GM21825 (cell line): ENCODE results near the gene ADI1.
A peak's percentile ranks its signal among the peaks of the same experiment; 100 is the strongest.
"Not testable (repeated sequence)": the region's sequence is repeated elsewhere in the genome, so short reads cannot be mapped to it uniquely, and the experiment has no call there.

Experiments used
- ATAC-seq: cut with Tn5 transposase; IDR thresholded peaks from one replicate; pipeline ENCODE4 v1.9.1; 2021; ENCODE audit warnings: mild to moderate bottlenecking, moderate library complexity; ENCODE audit not compliant: unreplicated experiment

The ADI1 gene

DNA sequence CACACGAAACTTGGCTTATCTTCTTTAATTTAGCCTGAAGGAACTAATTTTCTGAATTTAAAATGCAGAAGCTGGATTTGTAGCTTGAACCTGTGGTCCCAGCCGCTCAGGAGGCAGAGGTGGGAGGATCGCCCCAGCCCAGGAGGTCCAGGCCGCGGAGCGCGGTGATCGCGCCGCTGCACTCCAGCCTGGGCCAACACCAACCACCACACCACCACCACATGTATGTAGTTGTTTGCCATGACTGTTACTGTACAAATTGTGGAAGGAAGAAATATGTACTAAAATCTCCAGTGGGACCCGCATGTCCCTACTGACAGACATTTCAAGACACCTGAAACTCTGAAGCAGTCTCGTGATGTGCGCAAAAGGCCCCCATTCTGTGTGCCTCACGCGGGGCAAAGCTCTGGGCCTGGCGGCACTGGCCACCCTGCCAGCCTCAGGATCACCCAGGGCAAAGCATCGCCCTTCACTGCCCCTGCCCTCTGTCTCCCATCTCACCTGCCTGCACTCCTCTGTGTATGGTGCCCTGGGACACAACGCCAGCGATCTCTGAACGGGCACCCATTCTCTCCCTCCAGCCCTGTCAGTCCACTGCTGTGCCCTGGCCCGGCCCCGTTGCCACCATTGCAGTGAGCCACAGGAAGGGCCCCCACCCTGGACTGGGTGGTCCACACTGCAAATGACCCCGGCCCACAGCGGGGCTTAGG is 10.1 kb upstream of the ADI1 start:
- ATAC-seq, result no peak

DNA sequence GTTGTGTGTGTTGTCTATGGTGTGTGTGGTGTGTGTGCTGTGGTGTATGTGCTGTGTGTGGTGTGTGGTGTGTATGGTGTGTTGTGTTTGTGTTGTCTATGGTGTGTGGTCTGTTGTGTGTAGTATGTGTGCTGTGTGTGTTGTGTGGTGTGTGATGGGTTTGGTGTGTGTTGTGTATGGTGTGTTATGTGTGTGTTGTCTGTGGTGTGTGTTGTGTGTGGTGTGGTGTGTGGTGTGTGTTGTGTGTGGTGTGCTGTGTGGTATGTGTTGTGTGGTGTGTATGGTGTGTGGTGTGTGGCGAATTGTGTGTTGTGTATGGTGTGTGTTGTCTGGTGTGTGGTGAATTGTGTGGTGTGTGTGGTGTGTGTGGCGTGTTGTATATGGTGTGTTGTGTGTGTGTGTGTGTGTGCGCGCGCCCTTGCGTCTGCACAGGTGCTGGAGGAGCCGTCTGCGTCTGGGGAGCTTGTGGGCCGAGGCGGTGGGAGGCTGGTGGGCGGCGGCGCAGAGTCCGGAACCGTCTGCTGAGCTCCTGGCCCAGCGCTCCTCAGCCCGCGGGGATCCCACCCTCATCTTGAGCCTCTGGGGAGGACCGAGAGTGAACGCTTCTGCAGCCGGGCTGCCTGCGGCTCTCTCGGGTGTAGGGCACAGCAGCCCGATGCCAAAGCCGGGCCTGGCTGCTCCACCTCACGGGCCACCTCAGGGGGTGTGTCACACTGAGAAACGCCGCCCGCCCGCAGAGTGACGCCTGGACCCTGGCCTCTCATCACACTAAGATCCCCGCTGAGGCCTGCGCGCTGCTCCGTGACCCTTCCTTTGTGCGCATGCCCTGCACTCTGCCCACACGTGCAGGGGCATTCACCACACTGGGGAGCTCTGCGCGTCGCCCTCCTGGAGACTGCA is 8.8 kb upstream of the ADI1 start:
- no peak for ATAC-seq

GRCh38 chr2:3526871-3527270 is 7.5 kb upstream of the ADI1 start:
- ATAC-seq, result no peak

- ATAC-seq, result no peak
These were observed 4.3 kb upstream of the ADI1 start for GRCh38 chr2:3523551-3524041.

- ATAC-seq, result no peak
These were observed 3.7 kb upstream of the ADI1 start for GRCh38 chr2:3522961-3523421.

DNA sequence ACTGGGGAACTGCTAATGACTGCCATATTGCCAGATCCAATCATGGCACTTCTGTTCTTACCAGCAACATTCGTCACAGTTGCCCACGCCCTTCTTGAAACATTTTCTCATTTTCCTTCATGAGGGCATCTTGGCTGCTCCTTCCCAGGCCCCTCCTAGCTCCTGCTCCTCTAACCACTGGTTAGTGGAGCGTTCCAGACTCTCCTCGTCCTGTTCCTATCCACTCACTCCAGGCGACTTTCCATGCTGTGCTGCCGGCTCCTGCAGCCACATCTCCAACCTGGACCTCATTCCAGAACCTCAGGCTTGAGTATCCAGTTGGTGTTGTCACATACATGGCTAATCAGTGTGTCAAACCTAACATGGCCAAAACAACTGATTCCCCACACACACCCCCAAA is 1.3 kb upstream of the ADI1 start:
- ATAC-seq, result no peak

GRCh38 chr2:3518496-3519254 is 656 bp downstream of the ADI1 start:
- ATAC-seq, result peak; percentile 88

- ATAC-seq, result no peak
These were observed 1.3 kb downstream of the ADI1 start for GRCh38 chr2:3517948-3518495.

DNA sequence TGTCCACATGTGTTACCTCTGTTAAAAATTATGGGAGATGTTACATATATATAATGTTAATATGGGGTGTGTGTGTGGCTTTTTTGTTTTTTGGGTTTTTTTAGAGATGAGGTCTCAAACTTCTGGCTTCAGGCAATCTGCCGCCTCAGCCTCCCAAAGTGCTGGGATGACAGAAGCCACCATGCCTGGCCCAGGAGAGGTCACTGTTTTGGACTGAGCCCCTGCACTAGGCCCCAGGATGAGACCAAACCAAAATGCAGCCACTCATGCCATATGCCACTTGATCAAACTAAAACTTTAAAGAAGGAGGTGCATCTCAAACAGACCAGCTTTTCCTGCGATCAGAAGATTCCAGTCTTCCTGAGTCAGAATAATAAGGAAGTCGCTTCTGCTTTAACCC is 2.5 kb downstream of the ADI1 start:
- ATAC-seq, result no peak

DNA sequence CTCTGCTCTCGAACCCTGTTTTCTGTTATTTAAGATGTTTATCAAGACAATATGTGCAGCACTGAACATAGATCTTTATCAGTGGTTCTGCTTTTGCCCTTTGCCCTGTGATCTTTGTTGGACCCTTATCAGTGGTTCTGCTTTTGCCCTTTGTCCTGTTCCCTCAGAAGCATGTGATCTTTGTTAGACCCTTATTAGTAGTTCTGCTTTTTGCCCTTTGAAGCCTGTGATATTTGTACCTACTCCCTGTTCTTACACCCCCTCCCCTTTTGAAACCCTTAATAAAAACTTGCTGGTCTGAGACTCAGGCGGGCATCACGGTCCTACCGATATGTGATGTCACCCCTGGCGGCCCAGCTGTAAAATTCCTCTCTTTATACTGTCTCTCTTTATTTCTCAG is 3.9 kb downstream of the ADI1 start:
- not testable (repeated sequence) for ATAC-seq

- ATAC-seq, result no peak
These were observed 6.1 kb downstream of the ADI1 start for GRCh38 chr2:3513026-3513810.

DNA sequence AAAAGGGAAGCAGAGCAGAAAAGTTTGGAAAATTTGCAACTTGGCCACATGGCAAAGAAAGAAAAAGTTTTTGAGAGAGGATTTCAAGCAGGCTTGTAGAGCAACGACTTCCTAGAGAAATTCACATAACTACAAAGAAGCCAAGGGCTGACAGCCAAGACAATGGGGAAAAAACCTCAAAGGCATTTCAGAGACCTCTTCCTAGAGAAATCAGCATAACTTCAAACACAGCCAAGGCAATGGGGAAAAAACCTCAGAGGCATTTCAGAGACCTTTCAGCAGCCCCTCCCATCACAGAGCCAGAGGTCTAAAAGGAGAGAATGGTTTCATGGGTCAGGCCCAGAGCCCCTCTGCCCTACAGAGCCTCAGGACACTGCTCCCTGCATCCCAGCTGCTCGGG is 7.2 kb downstream of the ADI1 start:
- no peak for ATAC-seq

DNA sequence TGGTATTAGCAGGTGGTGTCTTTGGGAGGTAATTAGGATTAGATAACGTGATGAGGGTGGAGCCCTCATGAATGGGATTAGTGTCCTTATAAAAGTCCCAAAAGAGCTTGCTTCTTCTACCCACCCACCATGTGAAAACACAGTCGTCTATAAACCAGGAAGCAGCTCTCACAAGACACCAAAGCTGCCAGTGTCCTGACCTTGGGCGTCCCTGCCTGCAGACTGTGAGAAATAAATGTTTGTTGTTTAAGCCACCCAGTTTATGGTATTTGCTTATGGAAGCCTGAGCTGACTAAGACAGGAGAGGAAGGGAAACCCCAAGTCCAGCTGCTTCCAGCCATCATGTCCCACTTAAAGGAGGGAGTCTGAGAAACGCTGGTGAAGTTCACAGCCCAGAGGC is 13.6 kb downstream of the ADI1 start:
- no peak for ATAC-seq

GRCh38 chr2:3504741-3505140 is 14.6 kb downstream of the ADI1 start:
- ATAC-seq, result no peak

DNA sequence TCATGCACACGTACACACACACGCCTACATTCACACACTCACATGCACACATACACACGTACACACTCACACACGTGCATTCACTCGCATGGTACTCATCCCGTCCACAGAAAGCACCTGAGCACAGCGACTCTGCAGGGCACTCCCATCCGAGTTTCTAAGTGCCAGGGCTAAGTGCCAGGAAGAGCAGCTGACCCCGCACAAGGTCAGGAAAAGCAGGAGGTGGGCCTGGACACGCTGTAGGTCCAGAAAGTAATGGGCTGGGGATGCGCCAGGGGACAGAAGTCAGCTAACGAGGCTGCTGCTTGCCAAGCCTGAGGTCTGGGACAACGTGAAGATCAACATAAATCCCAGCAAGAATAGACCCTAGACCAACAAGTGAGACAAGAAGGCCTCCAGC is 15.8 kb downstream of the ADI1 start:
- no peak for ATAC-seq

- no peak for ATAC-seq
These were observed 16.3 kb downstream of the ADI1 start for GRCh38 chr2:3503046-3503445.

DNA sequence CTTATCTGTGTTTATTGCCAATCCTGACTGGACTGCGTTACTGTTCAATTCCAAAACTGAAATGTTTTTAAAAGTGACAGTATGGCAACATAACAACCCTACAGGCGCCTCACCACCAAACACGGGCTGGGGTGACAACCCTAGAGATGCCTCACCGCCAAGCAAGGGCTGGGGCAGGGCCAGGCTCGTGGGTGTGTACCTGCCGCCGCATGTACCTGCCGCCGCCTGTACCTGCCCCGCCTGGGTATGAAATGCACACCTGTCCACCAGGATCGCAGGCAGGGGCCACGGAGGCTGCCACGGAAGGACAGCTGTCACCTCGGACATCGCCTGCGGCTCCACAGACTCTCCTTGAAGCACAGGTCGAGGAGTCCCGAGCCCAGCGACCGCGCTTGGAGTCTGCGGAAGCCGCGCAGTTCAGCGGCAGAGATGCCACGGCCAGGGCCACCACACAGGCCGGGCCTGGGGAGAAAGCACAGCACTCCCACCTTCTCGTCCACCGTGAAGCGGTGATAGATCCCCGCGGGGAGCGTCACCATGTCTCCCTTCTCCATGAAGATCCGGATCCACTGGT is 18.9 kb downstream of the ADI1 start:
- no peak for ATAC-seq

GRCh38 chr2:3498783-3499394 is 20.4 kb downstream of the ADI1 start:
- no peak for ATAC-seq

DNA sequence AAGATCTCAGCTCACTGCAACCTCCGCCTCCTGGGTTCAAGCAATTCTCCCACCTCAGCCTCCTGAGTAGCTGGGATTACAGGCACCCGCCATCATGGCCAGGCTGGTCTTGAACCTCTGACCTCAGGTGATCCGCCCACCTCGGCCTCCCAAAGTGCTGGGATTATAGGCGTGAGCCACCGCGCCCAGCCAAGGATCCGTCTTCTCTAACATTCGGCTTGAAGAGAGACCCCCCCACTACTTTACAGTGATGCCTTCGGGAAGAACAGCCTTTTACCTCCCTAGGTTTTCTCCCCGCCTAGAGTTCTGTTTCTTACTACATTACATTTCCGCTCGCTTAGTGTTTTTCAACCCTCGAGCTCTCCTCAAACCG is 22.6 kb downstream of the ADI1 start:
- ATAC-seq, result not testable (repeated sequence)
